ENCODE data around the gene INPP4B.

Gene INPP4B

GRCh38 chr4:142169216-142169615 lies 676.9 kb downstream of the INPP4B start:
- DNase-seq, result no peak

- DNase-seq, result no peak
Observed at GRCh38 chr4:142168181-142168580, 677.9 kb downstream of the INPP4B start.

GRCh38 chr4:142164767-142165500 lies 681.2 kb downstream of the INPP4B start:
- DNase-seq, result no peak

GRCh38 chr4:142161086-142161485 lies 685.0 kb downstream of the INPP4B start:
- DNase-seq, result no peak

- no peak for DNase-seq
Observed at GRCh38 chr4:142160509-142160908, 685.6 kb downstream of the INPP4B start.

GRCh38 chr4:142158980-142159379 lies 687.1 kb downstream of the INPP4B start:
- DNase-seq, result no peak

GRCh38 chr4:142156256-142156655 lies 689.8 kb downstream of the INPP4B start:
- no peak for DNase-seq

GRCh38 chr4:142155347-142155746 lies 690.8 kb downstream of the INPP4B start:
- no peak for DNase-seq

GRCh38 chr4:142150483-142150882 lies 695.6 kb downstream of the INPP4B start:
- no peak for DNase-seq

GRCh38 chr4:142144813-142145212 lies 701.3 kb downstream of the INPP4B start:
- no peak for DNase-seq

- DNase-seq, result no peak
Observed at GRCh38 chr4:142142366-142143054, 703.6 kb downstream of the INPP4B start.

- no peak for DNase-seq
Observed at GRCh38 chr4:142141224-142141623, 704.9 kb downstream of the INPP4B start.

- DNase-seq, result no peak
Observed at GRCh38 chr4:142130666-142131065, 715.4 kb downstream of the INPP4B start.

- DNase-seq, result no peak
Observed at GRCh38 chr4:142129931-142130330, 716.2 kb downstream of the INPP4B start.

GRCh38 chr4:142129473-142129872 lies 716.6 kb downstream of the INPP4B start:
- DNase-seq, result no peak

- DNase-seq, result no peak
Observed at GRCh38 chr4:142128529-142128928, 717.6 kb downstream of the INPP4B start.

- peak; percentile 79 for DNase-seq
Observed at GRCh38 chr4:142126890-142127497, 719.1 kb downstream of the INPP4B start.

- DNase-seq, result no peak
Observed at GRCh38 chr4:142124874-142125273, 721.2 kb downstream of the INPP4B start.

- DNase-seq, result no peak
Observed at GRCh38 chr4:142121448-142122350, 724.4 kb downstream of the INPP4B start.

- DNase-seq, result no peak
Observed at GRCh38 chr4:142120921-142121320, 725.2 kb downstream of the INPP4B start.

- DNase-seq, result no peak
Observed at GRCh38 chr4:142112451-142112850, 733.6 kb downstream of the INPP4B start.

- DNase-seq, result no peak
Observed at GRCh38 chr4:142110136-142110535, 736.0 kb downstream of the INPP4B start.

GRCh38 chr4:142104041-142104440 lies 742.1 kb downstream of the INPP4B start:
- no peak for DNase-seq
